ENCODE data around the gene MCCD1.
"Not testable (repeated sequence)": the region's sequence is repeated elsewhere in the genome, so short reads cannot be mapped to it uniquely, and the experiment has no call there.

The MCCD1 gene

GRCh38 chr6:31546339-31546957, 17.7 kb downstream of the MCCD1 start, which contains the start of gene ATP6V1G2:
ATP6V1G2 (minus strand) TSS chr6:31546608; CDS start chr6:31546559, 49 bp downstream.
- DNase-seq (ENCODE audit: low read depth): peak; percentile 69
- peak within 1 kb of the TSS; percentile 56 for H3K4me3 ChIP-seq (ENCODE audit: low read depth, low read length)
- peak; percentile 97 for TF ChIP-seq CTCF (IDR thresholded peaks at IDR 0.05; ENCODE audit: low read depth, low read length, missing control alignments)

DNA sequence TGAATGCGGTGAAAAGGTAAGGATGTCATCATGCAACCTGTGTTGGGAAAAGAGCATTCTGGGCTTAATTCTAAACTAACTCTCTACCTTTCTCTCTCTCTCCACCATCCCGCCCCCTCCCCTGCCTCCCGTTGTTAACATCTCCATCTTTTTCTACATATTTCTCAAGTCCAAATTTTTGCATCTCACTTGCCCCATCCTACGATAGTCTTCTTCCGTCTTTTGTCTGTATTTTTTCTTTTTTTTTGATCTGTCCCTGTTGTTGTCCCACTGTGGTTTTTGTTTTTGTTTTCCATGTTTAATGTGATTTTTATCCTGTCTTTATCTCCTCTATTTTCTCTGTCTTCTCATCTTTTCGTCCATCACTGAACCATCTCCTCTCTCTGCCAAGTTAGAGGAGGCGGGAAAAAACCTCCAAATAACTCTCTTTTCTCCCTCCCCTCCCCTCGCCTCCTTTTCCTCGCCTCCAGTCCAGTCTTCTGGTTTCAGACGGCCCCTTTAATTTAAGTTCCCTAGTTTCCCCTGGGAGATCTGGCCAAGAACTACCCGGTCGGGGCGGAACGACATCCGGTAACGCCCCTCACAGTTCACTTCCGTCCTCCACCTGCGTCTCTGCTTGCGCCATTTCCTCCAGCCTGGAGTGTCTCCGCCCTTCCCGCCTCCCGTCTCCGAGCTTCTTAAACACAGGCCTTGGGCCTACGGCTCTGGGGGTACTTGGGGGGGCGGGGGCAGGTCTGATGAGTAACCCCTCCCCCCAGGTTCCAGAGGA, 18.4 kb downstream of the MCCD1 start, which contains the start of gene NFKBIL1:
Gene NFKBIL1 (plus strand): TSS at position 651 of the 769 bp plus-strand sequence. CDS start 87 bp downstream, at position 738.
- peak within 1 kb of the TSS; percentile 56 for H3K4me3 ChIP-seq (ENCODE audit: low read depth, low read length)
- TF ChIP-seq CTCF (IDR thresholded peaks at IDR 0.05; ENCODE audit: low read depth, low read length, missing control alignments): no peak
- DNase-seq (ENCODE audit: low read depth): peak; percentile 95

- H3K4me3 ChIP-seq (ENCODE audit: low read depth, low read length): peak overlapping the region; percentile 56
- DNase-seq (ENCODE audit: low read depth): no peak
Observed at GRCh38 chr6:31547727-31548543, 19.2 kb downstream of the MCCD1 start.

GRCh38 chr6:31548544-31548873, 19.7 kb downstream of the MCCD1 start:
- DNase-seq (ENCODE audit: low read depth): no peak
- peak overlapping the region; percentile 56; the same call in 1 of the 2 replicates for H3K4me3 ChIP-seq (ENCODE audit: low read depth, low read length)
- TF ChIP-seq CTCF (IDR thresholded peaks at IDR 0.05; ENCODE audit: low read depth, low read length, missing control alignments): no peak

More at GRCh38 chr6:31547727-31548543, 19.2 kb downstream of the MCCD1 start:
- TF ChIP-seq CTCF (IDR thresholded peaks at IDR 0.05; ENCODE audit: low read depth, low read length, missing control alignments): no peak

DNA sequence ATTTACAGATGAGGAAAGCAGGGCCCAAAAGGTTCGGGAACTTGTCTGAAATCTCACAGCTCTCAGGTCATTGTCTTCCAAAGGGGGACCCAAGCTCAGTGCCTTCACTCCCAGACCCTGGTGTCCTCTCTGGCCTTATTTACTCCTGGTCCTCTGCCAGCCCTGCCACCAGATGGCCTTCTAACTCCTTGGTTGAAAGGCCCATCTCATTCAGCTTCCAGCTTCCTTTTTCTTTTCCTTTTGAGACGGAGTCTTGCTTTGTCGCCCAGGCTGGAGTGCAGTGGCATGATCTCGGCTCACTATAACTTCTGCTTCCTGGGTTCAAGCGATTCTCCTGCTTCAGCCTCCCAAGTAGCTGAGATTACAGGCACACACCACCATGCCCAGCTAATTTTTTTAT, 22.6 kb downstream of the MCCD1 start:
- peak; percentile 63 for DNase-seq (ENCODE audit: low read depth)
- not testable (repeated sequence) for H3K4me3 ChIP-seq (ENCODE audit: low read depth, low read length)
- peak; percentile 73 for TF ChIP-seq CTCF (IDR thresholded peaks at IDR 0.05; ENCODE audit: low read depth, low read length, missing control alignments)

DNA sequence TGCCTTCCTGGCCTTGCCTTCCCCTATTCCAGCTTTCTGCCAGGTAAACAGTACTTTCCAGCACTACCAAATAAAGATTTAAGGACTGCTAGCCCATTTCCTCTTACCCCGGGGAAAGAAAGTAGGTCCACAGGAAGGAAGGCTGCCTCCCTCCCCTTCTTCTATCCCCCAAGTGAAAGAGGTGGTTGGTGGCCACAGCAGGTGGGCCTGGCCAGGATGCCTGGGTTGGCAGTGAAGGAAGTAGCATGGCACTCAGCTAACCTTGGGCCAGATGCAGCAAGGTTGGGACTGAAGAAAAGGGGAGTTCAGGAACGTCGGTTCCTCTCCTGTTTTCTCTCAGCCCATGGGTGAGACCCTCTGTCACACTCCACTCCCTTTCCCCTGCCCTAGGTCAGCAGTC, 27.5 kb downstream of the MCCD1 start:
- TF ChIP-seq CTCF (IDR thresholded peaks at IDR 0.05; ENCODE audit: low read depth, low read length, missing control alignments): no peak
- no peak for DNase-seq (ENCODE audit: low read depth)
- H3K4me3 ChIP-seq (ENCODE audit: low read depth, low read length): no peak overlapping the region

Measured in GM12864 (cell line).